A549 (cell line): ENCODE results near the gene KCNH4. TPM values are rescaled to one million over a fixed set of nuclear protein-coding genes. Genes with fewer than 3 reads are reported as not detected.
"Not testable (repeated sequence)": the region's sequence is repeated elsewhere in the genome, so short reads cannot be mapped to it uniquely, and the experiment has no call there.

ENCODE experiments used
- ATAC-seq, 2 experiments: fragments of 200-7000 bp in 1 of 2; fragments of >200 bp in 1 of 2; cut with Nextera tagmentation in 1 of 2; cut with Tn5 transposase in 1 of 2; 3 replicates each; pipeline versions ENCODE4 v1.8.0 to v1.9.1; 2018 to 2020; ENCODE audit warnings: mild to moderate bottlenecking in 1 of 2, moderate library complexity in 1 of 2
- CTCF ChIA-PET: fragments of 300-600 bp; sonication (Branson Sonifier 250); formaldehyde crosslinking; extraction: SDS; loops from one replicate; lab custom pipeline; 2021; ENCODE audit warnings: antibody characterized with exemption, inconsistent platforms; lab: Yijun Ruan, JAX
- POLR2A ChIA-PET: fragments of 350-600 bp; formaldehyde crosslinking; extraction: SDS; loops from one replicate; lab custom pipeline; 2021; ENCODE audit warnings: antibody characterized with exemption, inconsistent platforms; lab: Yijun Ruan, JAX
- DNase-seq, 2 experiments: peaks; one replicate each; pipeline versions ENCODE4 v3.0.0 to v3.0.0-alpha.2; 2011 to 2016; ENCODE audit warnings: low read depth in 1 of 2, low spot score in 1 of 2
- FAIRE-seq: peaks from 2 replicates; lab custom pipeline; 2011; peaks lifted over from hg19 to GRCh38; lab: Jason Lieb, UNC
- H3K27ac ChIP-seq, 2 experiments: fragments of >200 bp; sonication (Bioruptor Twin); formaldehyde crosslinking; 3 replicates each; pipeline ENCODE4 v1.5.1; 2016 to 2017
- H3K4me1 ChIP-seq: fragments of >200 bp; sonication (Bioruptor Twin); formaldehyde crosslinking; 3 replicates; pipeline ENCODE4 v1.6.1; 2016
- H3K4me2 ChIP-seq: fragments of >200 bp; sonication (Bioruptor Twin); formaldehyde crosslinking; 3 replicates; pipeline ENCODE4 v1.6.1; 2016
- H3K4me3 ChIP-seq: fragments of >200 bp; sonication (Bioruptor Twin); formaldehyde crosslinking; 3 replicates; pipeline ENCODE4 v1.5.1; 2016
- H3K9me3 ChIP-seq: fragments of >200 bp; sonication (Bioruptor Twin); formaldehyde crosslinking; 3 replicates; pipeline ENCODE4 v1.6.1; 2016
- CEBPB ChIP-seq, 2 experiments: fragments of >200 bp in 1 of 2; sonication (Bioruptor Twin) in 1 of 2; formaldehyde crosslinking in 1 of 2; IDR thresholded peaks; 2 replicates each; pipeline ENCODE4 v1.6.1; 2012 to 2016
- CHD2 ChIP-seq: fragments of 150-350 bp; IDR thresholded peaks from 2 replicates; pipeline ENCODE4 v1.6.1; 2014; ENCODE audit warnings: low read length; ENCODE audit not compliant: partially characterized antibody
- ESRRA ChIP-seq: fragments of 150-350 bp; IDR thresholded peaks from 2 replicates; pipeline ENCODE4 v1.6.1; 2014; ENCODE audit warnings: mild to moderate bottlenecking, low read length, borderline replicate concordance
- FOSB ChIP-seq: fragments of 250-450 bp; sonication (Bioruptor Pico); IDR thresholded peaks from 2 replicates; pipeline ENCODE4 v1.5.0; 2020; ENCODE audit warnings: mild to moderate bottlenecking, moderate library complexity
- FOSL2 ChIP-seq, 2 experiments: fragments of 450-650 bp in 1 of 2; fragments of >200 bp in 1 of 2; sonication (Bioruptor Twin) in 1 of 2; formaldehyde crosslinking; IDR thresholded peaks; 2 replicates each; pipeline versions ENCODE4 v1.5.0 to v1.6.1; 2016 to 2020; ENCODE audit warnings: mild to moderate bottlenecking in 1 of 2, moderate library complexity in 1 of 2
- HDAC2 ChIP-seq: fragments of 200-600 bp; sonication (generic); IDR thresholded peaks from 2 replicates; pipeline ENCODE4 v1.6.1; 2016
- HOXB13 ChIP-seq: fragments of 250-450 bp; sonication (Bioruptor Pico); IDR thresholded peaks from 2 replicates; pipeline ENCODE4 v1.5.0; 2020; ENCODE audit warnings: low read depth, mild to moderate bottlenecking, moderate library complexity
- JUNB ChIP-seq: fragments of >200 bp; sonication (Bioruptor Twin); formaldehyde crosslinking; IDR thresholded peaks from 2 replicates; pipeline ENCODE4 v1.6.1; 2016
- KDM1A ChIP-seq: fragments of 200-600 bp; sonication (generic); IDR thresholded peaks from 2 replicates; pipeline ENCODE4 v1.6.1; 2016; ENCODE audit warnings: low read depth, mild to moderate bottlenecking
- KDM5A ChIP-seq: fragments of 200-600 bp; sonication (generic); IDR thresholded peaks from 2 replicates; pipeline ENCODE4 v1.6.1; 2016; ENCODE audit warnings: antibody characterized with exemption, mild to moderate bottlenecking
- MAZ ChIP-seq: fragments of 150-350 bp; IDR thresholded peaks from 2 replicates; pipeline ENCODE4 v1.6.1; 2014; ENCODE audit warnings: antibody characterized with exemption, low read depth, low read length, borderline replicate concordance
- MYC ChIP-seq: IDR thresholded peaks from 2 replicates; pipeline ENCODE4 v1.6.1; 2012; ENCODE audit warnings: mild to moderate bottlenecking, inconsistent platforms, low read length, improper control_type of control experiment, borderline replicate concordance
- NFE2L2 ChIP-seq: fragments of 150-350 bp; conservative IDR thresholded peaks from 2 replicates; pipeline ENCODE4 v1.6.1; 2014; ENCODE audit warnings: low read length
- NR3C1 ChIP-seq: fragments of >200 bp; sonication (Bioruptor Twin); formaldehyde crosslinking; IDR thresholded peaks from 3 replicates; pipeline ENCODE4 v1.6.1; 2017
- PHF8 ChIP-seq: fragments of 200-600 bp; sonication (generic); IDR thresholded peaks from 2 replicates; pipeline ENCODE4 v1.6.1; 2016; ENCODE audit warnings: low read depth, mild to moderate bottlenecking, antibody characterized with exemption, moderate library complexity, borderline replicate concordance
- POLR2A ChIP-seq: IDR thresholded peaks from 2 replicates; pipeline ENCODE4 v1.6.1; 2012; ENCODE audit warnings: mild to moderate bottlenecking, low read length
- RAD21 ChIP-seq, 2 experiments: fragments of >200 bp in 1 of 2; sonication (Bioruptor Twin) in 1 of 2; formaldehyde crosslinking in 1 of 2; IDR thresholded peaks in 1 of 2; conservative IDR thresholded peaks in 1 of 2; 2 replicates in 1 of 2; 3 replicates in 1 of 2; pipeline ENCODE4 v1.6.1; 2012 to 2018; ENCODE audit warnings: inconsistent platforms in 1 of 2
- TP53 ChIP-seq: fragments of 250-450 bp; sonication (Bioruptor Pico); IDR thresholded peaks from 2 replicates; pipeline ENCODE4 v1.5.0; 2021; ENCODE audit warnings: mild to moderate bottlenecking, moderate library complexity
- ZFP36 ChIP-seq: fragments of 450-650 bp; IDR thresholded peaks from 2 replicates; pipeline ENCODE4 v1.6.1; 2014; ENCODE audit warnings: borderline replicate concordance; ENCODE audit not compliant: partially characterized antibody
- ZSCAN20 ChIP-seq: fragments of 250-450 bp; sonication (Bioruptor Pico); IDR thresholded peaks from 2 replicates; pipeline ENCODE4 v1.8.0; 2022; ENCODE audit warnings: mild to moderate bottlenecking, moderate library complexity
- WGBS: methylation state at CpG from one replicate; pipeline ENCODE4 v1.1.6; 2017; ENCODE audit errors: missing lambda C conversion rate; 5-methylcytosine and 5-hydroxymethylcytosine counted together
- polyA plus RNA-seq, 4 experiments: library from polyadenylated mRNA; depleted of rRNA in 3 of 4; stranded (reverse); fragments of >200 nt; fragmentation: RNase III in 1 of 4; extraction: RNeasy Plus Mini Kit Qiagen cat#74134 plus additional on column Dnase treatment in 1 of 4; gene quantifications; 2 replicates in 3 of 4; 3 replicates in 1 of 4; pipeline ENCODE4 v1.2.3, GENCODE V29; 2011 to 2017
- TF ChIP-seq, protein P1 (sequence below): IDR thresholded peaks from 2 replicates; pipeline ENCODE4 v1.6.1; 2012
- TF ChIP-seq, protein P2 (sequence below): fragments of 250-450 bp; sonication (Bioruptor Pico); IDR thresholded peaks from 2 replicates; pipeline ENCODE4 v1.5.0; 2020; ENCODE audit warnings: low read depth, mild to moderate bottlenecking, moderate library complexity
- TF ChIP-seq, protein P3 (sequence below): fragments of >200 bp; sonication (Bioruptor Twin); formaldehyde crosslinking; IDR thresholded peaks from 2 replicates; pipeline ENCODE4 v1.6.1; 2016
- TF ChIP-seq, protein P4 (sequence below): fragments of >200 bp; sonication (Bioruptor Twin); formaldehyde crosslinking; IDR thresholded peaks from 3 replicates; pipeline ENCODE4 v1.5.1; 2016
- TF ChIP-seq, protein P5 (sequence below): fragments of 150-350 bp; IDR thresholded peaks from 2 replicates; pipeline ENCODE4 v1.6.1; 2014; ENCODE audit warnings: low read depth, mild to moderate bottlenecking, low read length
- TF ChIP-seq, protein P6 (sequence below): fragments of 250-450 bp; sonication (Bioruptor Pico); IDR thresholded peaks from 2 replicates; pipeline ENCODE4 v1.5.0; 2021; ENCODE audit warnings: mild to moderate bottlenecking, moderate library complexity, borderline replicate concordance

KCNH4 gene
- polyA plus RNA-seq, 2 of the 4 experiments (the other 2 are of a cell fraction), result 0.25 to 0.37 TPM

DNA sequence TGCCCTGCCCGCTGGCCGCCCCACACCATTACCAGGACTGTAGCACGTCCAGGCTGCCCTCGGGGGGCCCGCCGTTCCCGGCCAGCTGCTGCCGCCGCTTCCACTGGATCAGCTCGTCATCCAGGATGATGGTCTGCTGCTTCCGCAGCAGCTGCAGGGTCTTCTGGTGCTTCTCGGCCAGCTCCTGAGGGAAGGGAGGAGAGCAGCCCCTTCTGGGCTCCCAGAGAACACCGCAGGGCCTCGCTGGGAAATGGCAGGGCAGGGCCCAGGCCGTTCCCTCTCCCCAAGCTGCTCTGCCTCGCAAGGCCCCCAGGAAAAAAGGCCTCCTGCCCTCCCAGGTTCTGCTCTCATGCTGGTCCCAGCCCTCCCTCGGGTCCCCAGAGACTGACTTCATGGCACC lies 38.3 kb upstream of the KCNH4 start:
- H3K4me3 ChIP-seq, H3K9me3 ChIP-seq, DNase-seq, POLR2A ChIA-PET, H3K27ac ChIP-seq, H3K4me1 ChIP-seq, ATAC-seq, H3K4me2 ChIP-seq, FAIRE-seq: not testable (repeated sequence)
- CTCF ChIA-PET, result interaction anchor here (1.0 kb wide), 1 partner anchor 10 kb away, joined by 4 read pairs; no protein-coding TSS in a partner anchor
- WGBS, result no CpG with 5 or more reads among the region's 17 CpGs

DNA sequence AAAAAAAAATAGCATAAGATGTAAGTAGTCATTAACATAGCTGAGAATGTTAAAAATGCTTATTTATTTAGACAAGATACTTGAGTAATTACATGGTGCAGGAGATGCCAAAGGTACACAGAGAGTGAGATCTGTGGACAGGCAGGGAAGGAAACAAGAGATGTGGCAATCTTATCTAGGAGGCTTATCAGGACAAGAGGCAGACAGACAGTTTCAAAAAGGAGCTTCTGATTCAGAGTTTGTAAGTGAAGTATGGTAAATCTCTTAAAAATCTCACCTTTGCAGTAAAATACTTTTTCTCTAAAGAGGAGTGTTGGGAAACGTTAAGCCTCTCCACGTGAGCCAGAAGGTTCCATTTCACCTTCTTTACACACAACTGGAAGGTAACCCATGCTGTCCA lies 33.2 kb upstream of the KCNH4 start:
- ATAC-seq (no peak), DNase-seq (no peak), FAIRE-seq (no peak)
- no peaks in the 10 kb centered on the region for H3K9me3 ChIP-seq
- ChIA-PET POLR2A (no interaction called here), CTCF (interaction anchor here (0.5 to 3.7 kb wide), 12 partner anchors 8 to 207 kb away, joined by 3 to 25 read pairs (median 3); no protein-coding TSS in a partner anchor)
- 92% methylated on average over 2 of the region's 2 CpGs for WGBS
- no peak overlapping the region for H3K27ac ChIP-seq
- H3K4me3 ChIP-seq, result no peak overlapping the region
- H3K4me2 ChIP-seq, result no peak overlapping the region
- no peaks in the 10 kb centered on the region for H3K4me1 ChIP-seq
- no peak for TF ChIP-seq MYC
- no peak for TF ChIP-seq TP53 (CRISPR knock-in tag)
- no peak for TF ChIP-seq KDM5A
- TF ChIP-seq MAZ, result no peak
- no peak for TF ChIP-seq ZFP36
- TF ChIP-seq, protein P1, sequence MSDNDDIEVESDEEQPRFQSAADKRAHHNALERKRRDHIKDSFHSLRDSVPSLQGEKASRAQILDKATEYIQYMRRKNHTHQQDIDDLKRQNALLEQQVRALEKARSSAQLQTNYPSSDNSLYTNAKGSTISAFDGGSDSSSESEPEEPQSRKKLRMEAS, result no peak
- TF ChIP-seq, protein P2, sequence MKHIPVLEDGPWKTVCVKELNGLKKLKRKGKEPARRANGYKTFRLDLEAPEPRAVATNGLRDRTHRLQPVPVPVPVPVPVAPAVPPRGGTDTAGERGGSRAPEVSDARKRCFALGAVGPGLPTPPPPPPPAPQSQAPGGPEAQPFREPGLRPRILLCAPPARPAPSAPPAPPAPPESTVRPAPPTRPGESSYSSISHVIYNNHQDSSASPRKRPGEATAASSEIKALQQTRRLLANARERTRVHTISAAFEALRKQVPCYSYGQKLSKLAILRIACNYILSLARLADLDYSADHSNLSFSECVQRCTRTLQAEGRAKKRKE (CRISPR knock-in tag), result no peak
- TF ChIP-seq KDM1A, result no peak
- no peak for TF ChIP-seq PHF8
- no peak for TF ChIP-seq POLR2A
- TF ChIP-seq, protein P3, sequence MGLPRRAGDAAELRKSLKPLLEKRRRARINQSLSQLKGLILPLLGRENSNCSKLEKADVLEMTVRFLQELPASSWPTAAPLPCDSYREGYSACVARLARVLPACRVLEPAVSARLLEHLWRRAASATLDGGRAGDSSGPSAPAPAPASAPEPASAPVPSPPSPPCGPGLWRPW, result no peak
- no peak for TF ChIP-seq NR3C1
- TF ChIP-seq CEBPB (IDR thresholded peaks at IDR 0.05), result no peak
- TF ChIP-seq JUNB, result no peak
- TF ChIP-seq, protein P4, sequence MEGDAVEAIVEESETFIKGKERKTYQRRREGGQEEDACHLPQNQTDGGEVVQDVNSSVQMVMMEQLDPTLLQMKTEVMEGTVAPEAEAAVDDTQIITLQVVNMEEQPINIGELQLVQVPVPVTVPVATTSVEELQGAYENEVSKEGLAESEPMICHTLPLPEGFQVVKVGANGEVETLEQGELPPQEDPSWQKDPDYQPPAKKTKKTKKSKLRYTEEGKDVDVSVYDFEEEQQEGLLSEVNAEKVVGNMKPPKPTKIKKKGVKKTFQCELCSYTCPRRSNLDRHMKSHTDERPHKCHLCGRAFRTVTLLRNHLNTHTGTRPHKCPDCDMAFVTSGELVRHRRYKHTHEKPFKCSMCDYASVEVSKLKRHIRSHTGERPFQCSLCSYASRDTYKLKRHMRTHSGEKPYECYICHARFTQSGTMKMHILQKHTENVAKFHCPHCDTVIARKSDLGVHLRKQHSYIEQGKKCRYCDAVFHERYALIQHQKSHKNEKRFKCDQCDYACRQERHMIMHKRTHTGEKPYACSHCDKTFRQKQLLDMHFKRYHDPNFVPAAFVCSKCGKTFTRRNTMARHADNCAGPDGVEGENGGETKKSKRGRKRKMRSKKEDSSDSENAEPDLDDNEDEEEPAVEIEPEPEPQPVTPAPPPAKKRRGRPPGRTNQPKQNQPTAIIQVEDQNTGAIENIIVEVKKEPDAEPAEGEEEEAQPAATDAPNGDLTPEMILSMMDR, result no peak
- no peak for TF ChIP-seq HOXB13

DNA sequence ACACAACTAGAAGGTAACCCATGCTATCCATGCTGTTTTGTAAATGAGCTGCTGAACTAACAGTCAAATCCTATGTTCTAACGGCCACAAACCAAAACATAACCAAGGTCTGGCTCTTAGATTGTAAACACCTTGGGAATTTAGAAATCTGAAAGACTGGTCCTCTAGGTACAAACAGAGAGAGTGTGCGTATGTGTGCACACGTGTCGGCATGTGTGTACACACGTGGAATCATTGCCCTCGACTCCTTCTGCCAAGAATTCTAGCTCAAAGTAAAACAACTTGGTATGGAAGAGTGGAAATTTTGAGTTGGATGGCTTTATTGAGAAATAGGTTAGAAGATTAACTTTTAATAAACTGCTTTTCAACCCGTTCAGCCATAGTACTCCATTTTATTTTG lies 31.4 kb upstream of the KCNH4 start:
- 85% methylated on average over 7 of the region's 7 CpGs for WGBS
- CTCF ChIA-PET, result interaction anchor here (0.6 to 3.7 kb wide), 3 partner anchors 11 to 85 kb away, joined by 3 to 25 read pairs (median 3); no protein-coding TSS in a partner anchor
- TF ChIP-seq NFE2L2 (no peak), CEBPB (IDR thresholded peaks at IDR 0.05) (no peak), MYC (no peak), FOSL2 (IDR thresholded peaks at IDR 0.05) (no peak), FOSL2 (CRISPR knock-in tag; IDR thresholded peaks at IDR 0.05) (no peak), ZSCAN20 (no peak), ESRRA (no peak), CHD2 (no peak), HDAC2 (no peak), FOSB (no peak), RAD21 (conservative IDR thresholded peaks at IDR 0.05 in 1 of 2, IDR thresholded peaks at IDR 0.05 in 1 of 2) (no peak)
- TF ChIP-seq, protein P5, sequence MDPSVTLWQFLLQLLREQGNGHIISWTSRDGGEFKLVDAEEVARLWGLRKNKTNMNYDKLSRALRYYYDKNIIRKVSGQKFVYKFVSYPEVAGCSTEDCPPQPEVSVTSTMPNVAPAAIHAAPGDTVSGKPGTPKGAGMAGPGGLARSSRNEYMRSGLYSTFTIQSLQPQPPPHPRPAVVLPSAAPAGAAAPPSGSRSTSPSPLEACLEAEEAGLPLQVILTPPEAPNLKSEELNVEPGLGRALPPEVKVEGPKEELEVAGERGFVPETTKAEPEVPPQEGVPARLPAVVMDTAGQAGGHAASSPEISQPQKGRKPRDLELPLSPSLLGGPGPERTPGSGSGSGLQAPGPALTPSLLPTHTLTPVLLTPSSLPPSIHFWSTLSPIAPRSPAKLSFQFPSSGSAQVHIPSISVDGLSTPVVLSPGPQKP, result no peak
- TF ChIP-seq, protein P6, sequence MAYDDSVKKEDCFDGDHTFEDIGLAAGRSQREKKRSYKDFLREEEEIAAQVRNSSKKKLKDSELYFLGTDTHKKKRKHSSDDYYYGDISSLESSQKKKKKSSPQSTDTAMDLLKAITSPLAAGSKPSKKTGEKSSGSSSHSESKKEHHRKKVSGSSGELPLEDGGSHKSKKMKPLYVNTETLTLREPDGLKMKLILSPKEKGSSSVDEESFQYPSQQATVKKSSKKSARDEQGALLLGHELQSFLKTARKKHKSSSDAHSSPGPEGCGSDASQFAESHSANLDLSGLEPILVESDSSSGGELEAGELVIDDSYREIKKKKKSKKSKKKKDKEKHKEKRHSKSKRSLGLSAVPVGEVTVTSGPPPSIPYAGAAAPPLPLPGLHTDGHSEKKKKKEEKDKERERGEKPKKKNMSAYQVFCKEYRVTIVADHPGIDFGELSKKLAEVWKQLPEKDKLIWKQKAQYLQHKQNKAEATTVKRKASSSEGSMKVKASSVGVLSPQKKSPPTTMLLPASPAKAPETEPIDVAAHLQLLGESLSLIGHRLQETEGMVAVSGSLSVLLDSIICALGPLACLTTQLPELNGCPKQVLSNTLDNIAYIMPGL (CRISPR knock-in tag), result no peak
- TF ChIP-seq, protein P4, result no peak

More for the DNA sequence above, 31.4 kb upstream of the KCNH4 start:
- no peak for ATAC-seq
- H3K4me1 ChIP-seq, result no peaks in the 10 kb centered on the region
- H3K9me3 ChIP-seq, result no peaks in the 10 kb centered on the region
- no peak overlapping the region for H3K27ac ChIP-seq
- no peak for FAIRE-seq
- no peak for DNase-seq
- POLR2A ChIA-PET, result no interaction called here
- no peak overlapping the region for H3K4me2 ChIP-seq
- no peak overlapping the region for H3K4me3 ChIP-seq
